NCI-H1694 (cell line): ENCODE results near the gene NRP1.
"Not testable (repeated sequence)": the region's sequence is repeated elsewhere in the genome, so short reads cannot be mapped to it uniquely, and the experiment has no call there.

Experiments used
- DNase-seq: peaks from one replicate; lab custom pipeline; 2025; lab: John Stamatoyannopoulos, UW

The NRP1 gene

GRCh38 chr10:33150146-33150545, 184.3 kb downstream of the NRP1 start:
- no peak for DNase-seq

- no peak for DNase-seq
These were observed 187.5 kb downstream of the NRP1 start for GRCh38 chr10:33147013-33147310.

- DNase-seq, result no peak
These were observed 188.1 kb downstream of the NRP1 start for GRCh38 chr10:33146189-33147012.

- DNase-seq, result no peak
These were observed 188.8 kb downstream of the NRP1 start for GRCh38 chr10:33145451-33146188.

DNA sequence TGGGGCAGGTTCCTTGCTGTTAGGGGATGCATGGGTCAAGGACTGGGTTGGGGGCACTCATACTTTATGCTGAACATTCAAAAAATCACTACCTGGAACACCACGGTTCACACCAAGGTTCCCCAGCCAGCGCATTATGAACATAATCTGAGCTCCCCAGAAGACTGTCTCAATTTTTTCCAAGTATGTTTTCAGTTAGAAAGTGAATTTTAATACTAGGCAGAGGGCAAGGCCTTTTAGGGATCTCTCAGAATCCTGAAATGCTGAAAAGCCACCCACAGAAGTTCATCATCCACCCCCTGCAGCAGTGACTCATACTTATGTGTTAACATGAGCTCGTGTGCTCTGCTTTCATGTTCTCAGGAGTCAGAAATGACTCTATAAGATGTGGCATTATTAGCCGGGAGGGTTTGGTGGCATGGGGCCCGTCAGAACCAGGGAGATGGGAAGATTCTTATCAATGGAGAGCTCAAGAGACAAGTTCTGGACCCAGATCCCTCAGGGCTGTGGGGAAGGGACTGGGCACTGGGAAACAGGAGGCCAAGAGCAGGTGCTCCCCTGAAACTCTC, 191.2 kb downstream of the NRP1 start:
- no peak for DNase-seq

GRCh38 chr10:33142295-33142694, 192.2 kb downstream of the NRP1 start:
- DNase-seq, result no peak

DNA sequence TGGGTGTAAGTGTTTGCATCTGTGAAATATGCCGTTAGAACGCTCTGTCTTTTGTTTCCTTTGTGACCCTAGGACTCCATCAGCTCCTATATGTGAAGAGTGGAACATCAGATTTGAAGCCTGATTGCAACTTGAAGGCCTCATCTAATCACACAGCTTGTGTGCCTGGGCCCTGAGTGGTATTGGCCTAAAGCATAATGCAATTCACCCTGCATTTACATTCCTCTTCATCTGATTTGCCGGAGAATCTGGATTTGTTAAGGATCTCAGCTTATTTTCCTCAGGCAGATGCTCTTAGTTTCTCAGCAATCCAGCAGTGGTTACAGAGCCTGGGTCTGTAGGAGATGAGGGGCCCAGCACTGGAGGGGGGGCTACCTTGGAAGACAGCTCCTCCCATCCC, 193.2 kb downstream of the NRP1 start:
- no peak for DNase-seq

DNA sequence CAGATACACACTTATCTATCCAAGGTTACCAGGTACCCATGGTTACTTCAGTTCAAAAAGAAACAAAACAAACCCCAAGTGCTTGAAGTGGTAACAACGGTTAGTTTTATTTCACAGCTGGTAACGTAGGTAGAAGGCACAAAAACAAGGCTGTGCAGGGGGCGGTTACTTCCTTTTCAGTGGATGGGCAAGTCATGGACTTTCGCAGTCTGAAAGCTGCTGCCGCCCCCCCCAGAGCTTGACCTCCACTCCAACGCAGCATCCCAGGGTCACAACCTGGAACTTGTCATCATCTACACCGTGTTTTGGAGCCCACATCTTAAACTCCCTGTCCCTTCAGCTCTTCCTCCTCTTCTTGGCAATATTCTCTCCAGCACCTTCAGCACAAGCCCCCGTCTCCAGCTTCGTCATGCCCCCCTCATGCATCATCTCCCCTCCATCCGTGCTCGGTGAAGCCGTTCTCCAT, 195.3 kb downstream of the NRP1 start:
- DNase-seq, result no peak

- DNase-seq, result not testable (repeated sequence)
These were observed 195.8 kb downstream of the NRP1 start for GRCh38 chr10:33138686-33139085.

GRCh38 chr10:33137356-33138005, 197.0 kb downstream of the NRP1 start:
- DNase-seq, result no peak

- DNase-seq, result no peak
These were observed 197.7 kb downstream of the NRP1 start for GRCh38 chr10:33136781-33137180.

DNA sequence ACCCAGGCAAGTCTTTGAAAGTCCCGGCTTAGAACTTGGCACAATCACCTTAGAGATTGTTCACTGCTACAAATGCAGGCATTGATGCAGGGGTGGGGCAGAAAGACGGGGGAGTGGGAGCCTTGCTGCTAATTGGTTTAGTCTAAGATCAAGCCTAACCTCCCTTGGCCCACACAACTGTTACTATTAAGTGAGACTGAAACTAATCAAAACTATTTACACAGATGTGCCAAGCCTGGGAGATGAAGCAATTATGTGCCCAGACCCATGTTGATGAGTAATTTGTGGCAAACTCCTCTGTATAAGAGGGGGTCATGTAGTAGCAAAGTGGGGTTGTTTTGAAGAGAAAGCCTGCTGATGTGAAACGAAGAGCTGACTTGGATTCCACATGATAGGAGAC, 198.2 kb downstream of the NRP1 start:
- DNase-seq, result no peak

GRCh38 chr10:33134011-33134751, 200.3 kb downstream of the NRP1 start:
- no peak for DNase-seq

DNA sequence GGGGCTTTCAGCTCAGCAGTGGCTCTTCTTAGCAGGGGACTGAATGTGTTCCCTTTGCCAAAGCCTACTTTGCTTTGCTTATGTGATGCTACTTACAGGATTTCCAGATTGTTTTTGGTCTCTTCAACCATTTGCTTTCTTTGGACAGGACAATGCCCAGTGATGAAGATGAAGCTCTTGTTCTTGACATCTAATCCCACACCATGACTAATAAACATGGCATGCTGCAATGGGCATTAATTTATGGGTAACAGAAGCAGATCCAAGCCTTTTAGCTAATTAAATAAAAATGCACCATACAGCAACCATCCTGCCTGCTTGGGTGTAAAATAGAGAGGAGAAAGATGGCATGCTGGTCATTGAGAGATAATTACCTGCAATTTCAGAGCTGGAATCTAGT, 200.9 kb downstream of the NRP1 start:
- DNase-seq, result no peak

- peak; percentile 0 for DNase-seq
These were observed 201.8 kb downstream of the NRP1 start for GRCh38 chr10:33132626-33133025.

GRCh38 chr10:33129996-33130386, 204.5 kb downstream of the NRP1 start:
- DNase-seq, result no peak

- DNase-seq, result no peak
These were observed 205.1 kb downstream of the NRP1 start for GRCh38 chr10:33129141-33129995.

DNA sequence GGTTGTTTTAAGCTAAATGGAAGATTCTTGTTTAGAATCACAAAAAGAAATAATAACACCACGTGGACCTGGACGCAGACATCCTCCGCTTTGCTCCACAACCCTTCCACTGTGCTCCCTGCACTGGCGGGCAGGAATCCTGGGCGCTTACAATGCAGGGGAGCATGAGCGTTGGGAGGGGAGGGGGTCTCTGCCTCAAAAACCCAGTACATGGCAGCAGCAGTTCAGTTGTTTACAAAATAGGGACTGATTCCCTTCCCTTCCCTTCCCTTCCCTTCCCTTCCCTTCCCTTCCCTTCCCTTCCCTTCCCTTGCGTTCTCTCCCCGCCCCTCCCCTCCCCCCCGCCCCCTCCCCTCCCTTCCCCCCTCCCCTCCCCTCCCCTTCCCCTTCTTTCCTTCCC, 206.8 kb downstream of the NRP1 start:
- DNase-seq, result no peak
